ENCODE results near the gene ADGRB2. TPM values are rescaled to one million over a fixed set of nuclear protein-coding genes. Genes with fewer than 3 reads are reported as not detected.

Gene ADGRB2
- total RNA-seq, 1 experiment from 2014 or later: 10.9 TPM

- Histone ChIP-seq H3K79me2 (ENCODE audit: insufficient read depth, low read length) (no peaks in the 10 kb centered on the region), H3K9ac (ENCODE audit: extremely low read depth, insufficient read length, low read length) (no peak overlapping the region), H3K9me3 (ENCODE audit: control insufficient read depth, low read depth, low read length) (no peaks in the 10 kb centered on the region)
Observed at GRCh38 chr1:31685795-31686194, 78.3 kb downstream of the ADGRB2 start.

More at GRCh38 chr1:31685795-31686194, 78.3 kb downstream of the ADGRB2 start:
- Histone ChIP-seq H4K20me1 (ENCODE audit: control insufficient read depth, insufficient read depth, insufficient read length) (peaks cover 2% of the 10 kb centered on the region), H2BK120ac (ENCODE audit: low read depth, low read length, poor library complexity, severe bottlenecking) (no peak overlapping the region), H2BK12ac (ENCODE audit: insufficient read length, low read depth, low read length) (no peak overlapping the region), H4K8ac (replicated peaks; ENCODE audit: insufficient read length, low read depth, low read length) (no peak overlapping the region), H2BK15ac (ENCODE audit: low read depth, low read length) (no peak overlapping the region), H3K56ac (ENCODE audit: insufficient read length, low read depth, low read length) (no peak overlapping the region), H3T11ph (ENCODE audit: low read length) (no peak overlapping the region), H3K4ac (ENCODE audit: low read depth, low read length) (no peak overlapping the region), H4K91ac (ENCODE audit: insufficient read length, low read depth, low read length) (no peak overlapping the region), H3K18ac (ENCODE audit: insufficient read length, low read depth, low read length) (no peak overlapping the region), H3K79me1 (ENCODE audit: insufficient read depth, low read depth, low read length, poor library complexity, severe bottlenecking) (no peaks in the 10 kb centered on the region), H3K23ac (ENCODE audit: insufficient read length, low read depth, low read length) (no peak overlapping the region), H3K27ac (ENCODE audit: insufficient read length, low read depth, low read length) (no peak overlapping the region), H2AK5ac (ENCODE audit: insufficient read length, low read length) (no peak overlapping the region), H2BK20ac (ENCODE audit: low read depth, low read length, poor library complexity, severe bottlenecking) (no peak overlapping the region), H2AFZ (ENCODE audit: low read length) (no peak overlapping the region), H3K4me2 (ENCODE audit: insufficient read depth, insufficient read length, low read length) (no peak overlapping the region), H3K4me1 (ENCODE audit: insufficient read depth, low read length) (no peaks in the 10 kb centered on the region), H2BK5ac (ENCODE audit: insufficient read length, low read length) (no peak overlapping the region), H3K27me3 (ENCODE audit: insufficient read depth, low read length) (no peaks in the 10 kb centered on the region), H4K5ac (ENCODE audit: insufficient read length, low read depth, low read length) (no peak overlapping the region), H3K23me2 (ENCODE audit: insufficient read length, low read depth, low read length, poor library complexity, severe bottlenecking) (no peaks in the 10 kb centered on the region), H3K14ac (ENCODE audit: insufficient read depth, low read length) (no peak overlapping the region; the same call in 1 of the 2 replicates)
- Mint-ChIP-seq H3K27me3 (ENCODE audit: low read depth) (no peaks in the 10 kb centered on the region), H3K9me3 (no peaks in the 10 kb centered on the region), H3K36me3 (ENCODE audit: insufficient read depth in 1 of 3, low read depth in 3 of 3) (no peaks in the 10 kb centered on the region), H3K27ac (peak overlapping the region in 1 of 3 experiments; percentile 12; a peak in 1 of 7 replicates), H3K4me1 (peaks cover 12 to 14% of the 10 kb centered on the region in 2 experiments), H3K4me3 (no peak overlapping the region; a peak in 1 of 5 replicates)
- no peak for DNase-seq
- TF ChIP-seq, protein P1, sequence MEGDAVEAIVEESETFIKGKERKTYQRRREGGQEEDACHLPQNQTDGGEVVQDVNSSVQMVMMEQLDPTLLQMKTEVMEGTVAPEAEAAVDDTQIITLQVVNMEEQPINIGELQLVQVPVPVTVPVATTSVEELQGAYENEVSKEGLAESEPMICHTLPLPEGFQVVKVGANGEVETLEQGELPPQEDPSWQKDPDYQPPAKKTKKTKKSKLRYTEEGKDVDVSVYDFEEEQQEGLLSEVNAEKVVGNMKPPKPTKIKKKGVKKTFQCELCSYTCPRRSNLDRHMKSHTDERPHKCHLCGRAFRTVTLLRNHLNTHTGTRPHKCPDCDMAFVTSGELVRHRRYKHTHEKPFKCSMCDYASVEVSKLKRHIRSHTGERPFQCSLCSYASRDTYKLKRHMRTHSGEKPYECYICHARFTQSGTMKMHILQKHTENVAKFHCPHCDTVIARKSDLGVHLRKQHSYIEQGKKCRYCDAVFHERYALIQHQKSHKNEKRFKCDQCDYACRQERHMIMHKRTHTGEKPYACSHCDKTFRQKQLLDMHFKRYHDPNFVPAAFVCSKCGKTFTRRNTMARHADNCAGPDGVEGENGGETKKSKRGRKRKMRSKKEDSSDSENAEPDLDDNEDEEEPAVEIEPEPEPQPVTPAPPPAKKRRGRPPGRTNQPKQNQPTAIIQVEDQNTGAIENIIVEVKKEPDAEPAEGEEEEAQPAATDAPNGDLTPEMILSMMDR (conservative IDR thresholded peaks at IDR 0.05): no peak
- no CpG with 5 or more reads among the region's 8 CpGs for WGBS (ENCODE audit: extremely low coverage, insufficient read length, low lambda C conversion rate)
